Adrenal gland (tissue), 12 donors: Measurements from ENCODE around the gene PDLIM4. TPM values are rescaled to one million over a fixed set of nuclear protein-coding genes. Genes with fewer than 3 reads are reported as not detected.

Experiments
- DNase-seq, 7 donors: peaks; one replicate each; pipeline ENCODE4 v3.0.0-alpha.2; 2019 to 2020
- H3K27ac ChIP-seq, 5 donors: fragments of 200-600 bp; sonication (generic) in 4 of 5; 1 replicate in 3 of 5; 2 replicates in 2 of 5; pipeline versions ENCODE4 v1.5.1 to v1.8.0; 2016 to 2020; ENCODE audit warnings: mild to moderate bottlenecking in 1 of 5
- H3K27me3 ChIP-seq: fragments of 200-600 bp; 2 replicates; pipeline ENCODE4 v1.8.0; 2021
- H3K36me3 ChIP-seq, 2 donors: fragments of 200-600 bp; replicated peaks in 1 of 2; 1 replicate in 1 of 2; 2 replicates in 1 of 2; pipeline versions ENCODE4 v1.5.1 to v1.8.0; 2018 to 2022
- H3K4me1 ChIP-seq, 2 donors: fragments of 200-600 bp; replicated peaks in 1 of 2; 1 replicate in 1 of 2; 2 replicates in 1 of 2; pipeline versions ENCODE4 v1.5.1 to v1.8.0; 2018 to 2021
- H3K4me3 ChIP-seq, 4 donors: fragments of 200-600 bp; sonication (generic) in 3 of 4; one replicate each; pipeline ENCODE4 v1.5.1; 2016 to 2018
- H3K9me3 ChIP-seq, 3 donors: fragments of 200-600 bp; sonication (generic) in 1 of 3; replicated peaks in 1 of 3; 1 replicate in 2 of 3; 2 replicates in 1 of 3; pipeline versions ENCODE4 v1.5.1 to v1.8.0; 2016 to 2021
- POLR2A ChIP-seq, 2 donors: fragments of 450-650 bp; IDR thresholded peaks; one replicate each; pipeline ENCODE4 v1.6.1; 2017; ENCODE audit warnings: antibody characterized with exemption in 2 of 2, mild to moderate bottlenecking in 2 of 2, moderate library complexity in 1 of 2
- WGBS, 4 donors: extraction: QIAGEN DNeasy Blood & Tissue Kit in 2 of 4; methylation state at CpG; one replicate each; pipeline versions ENCODE4 v1.1.5 to v1.1.7; 2013 to 2017; 5-methylcytosine and 5-hydroxymethylcytosine counted together
- intact Hi-C, 2 donors: fragments of 100-400 bp; cut with DNase I; formaldehyde crosslinking; loops; one replicate each; pipeline versions ENCODE4 v1.14.1 to v1.15.0; 2022 to 2023
- polyA plus RNA-seq, 3 donors: library from polyadenylated mRNA; stranded (reverse); fragments of 200-250 nt in 2 of 3; fragments of 350-450 nt in 1 of 3; fragmentation: Illumina TruSeq in 1 of 3; extraction: RNeasy Lipid Tissue Mini Kit (QIAGEN cat#74804) in 1 of 3; gene quantifications; one replicate each; pipeline ENCODE4 v1.2.3, GENCODE V29; 2013 to 2014
- total RNA-seq, 9 donors: library from RNA; depleted of rRNA in 4 of 9; stranded (reverse); fragments of >200 nt in 4 of 9; fragments of 120-200 nt in 1 of 9; fragmentation: NEBNext Ultra II Directional in 1 of 9; extraction: Animal tissue kit (Norgen Biotek cat#: 25700) in 1 of 9; gene quantifications; one replicate each; pipeline versions ENCODE4 v1.1.0 to v1.2.4, GENCODE V29; 2013 to 2023
- TF ChIP-seq, protein P1 (sequence below), 6 experiments: fragments of 450-650 bp in 4 of 6; fragments of 200-600 bp in 2 of 6; sonication (generic) in 1 of 6; IDR thresholded peaks; 1 replicate in 5 of 6; 2 replicates in 1 of 6; pipeline versions ENCODE4 v1.5.1 to v1.8.0; 2016 to 2021; ENCODE audit warnings: antibody characterized with exemption in 6 of 6, mild to moderate bottlenecking in 2 of 6, moderate library complexity in 1 of 6
- donor health status: healthy with polysubstance abuse.
- donor health status: Bipolar disorder and iron deficiency.
- donor health status: DM: yes; HTN: yes; CAD: no.
- donor health status: DM: no; HTN: no; CAD: no.
- donor health status: DM: no; HTN: no; CAD: no.
- donor health status: DM: yes; HTN: yes; CAD: no.

The PDLIM4 gene
- total and polyA plus RNA-seq, 12 donors = 0.87 to 20.2 (median 4.3) TPM

DNA sequence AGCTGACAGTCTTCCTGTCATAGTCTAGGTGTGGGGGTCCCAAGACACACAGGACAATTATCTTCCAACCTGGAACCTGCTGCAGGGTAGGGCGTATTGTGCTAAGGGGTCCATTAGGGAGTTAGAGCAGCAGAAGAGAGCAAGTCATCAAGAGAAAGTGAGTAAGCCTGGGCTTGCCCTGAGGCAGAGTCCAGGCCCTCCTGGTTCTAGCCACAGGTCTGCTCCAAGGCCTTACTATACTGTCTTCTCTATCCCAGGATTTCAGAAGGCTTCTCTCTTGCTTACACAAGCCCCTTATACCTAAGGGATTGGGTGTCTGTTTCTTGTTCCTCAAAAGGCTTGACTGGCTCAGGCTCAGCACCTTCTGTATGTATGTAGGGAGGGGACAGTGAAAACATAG, 37.5 kb upstream of the PDLIM4 start:
- H3K4me1 ChIP-seq = peaks cover 0 to 23% of the 10 kb centered on the region in 2 donors
- no peak overlapping the region for H3K4me3 ChIP-seq
- TF ChIP-seq, protein P1, sequence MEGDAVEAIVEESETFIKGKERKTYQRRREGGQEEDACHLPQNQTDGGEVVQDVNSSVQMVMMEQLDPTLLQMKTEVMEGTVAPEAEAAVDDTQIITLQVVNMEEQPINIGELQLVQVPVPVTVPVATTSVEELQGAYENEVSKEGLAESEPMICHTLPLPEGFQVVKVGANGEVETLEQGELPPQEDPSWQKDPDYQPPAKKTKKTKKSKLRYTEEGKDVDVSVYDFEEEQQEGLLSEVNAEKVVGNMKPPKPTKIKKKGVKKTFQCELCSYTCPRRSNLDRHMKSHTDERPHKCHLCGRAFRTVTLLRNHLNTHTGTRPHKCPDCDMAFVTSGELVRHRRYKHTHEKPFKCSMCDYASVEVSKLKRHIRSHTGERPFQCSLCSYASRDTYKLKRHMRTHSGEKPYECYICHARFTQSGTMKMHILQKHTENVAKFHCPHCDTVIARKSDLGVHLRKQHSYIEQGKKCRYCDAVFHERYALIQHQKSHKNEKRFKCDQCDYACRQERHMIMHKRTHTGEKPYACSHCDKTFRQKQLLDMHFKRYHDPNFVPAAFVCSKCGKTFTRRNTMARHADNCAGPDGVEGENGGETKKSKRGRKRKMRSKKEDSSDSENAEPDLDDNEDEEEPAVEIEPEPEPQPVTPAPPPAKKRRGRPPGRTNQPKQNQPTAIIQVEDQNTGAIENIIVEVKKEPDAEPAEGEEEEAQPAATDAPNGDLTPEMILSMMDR (IDR thresholded peaks at IDR 0.05) = no peak
- TF ChIP-seq POLR2A (IDR thresholded peaks at IDR 0.05) = no peak
- WGBS, 4 donors = 90 to 96% (median 91%) methylated on average over 1 of the region's 1 CpG; no CpG with 5 or more reads in 1 of the 4 donors
- H3K27ac ChIP-seq = no peak overlapping the region
- no peaks in the 10 kb centered on the region for H3K9me3 ChIP-seq
- no peaks in the 10 kb centered on the region for H3K27me3 ChIP-seq
- intact Hi-C loops = no loop called here
- H3K36me3 ChIP-seq = peaks cover 0 to 7% of the 10 kb centered on the region in 2 donors
- DNase-seq = peak in 1 of 7 donors; percentile 0

DNA sequence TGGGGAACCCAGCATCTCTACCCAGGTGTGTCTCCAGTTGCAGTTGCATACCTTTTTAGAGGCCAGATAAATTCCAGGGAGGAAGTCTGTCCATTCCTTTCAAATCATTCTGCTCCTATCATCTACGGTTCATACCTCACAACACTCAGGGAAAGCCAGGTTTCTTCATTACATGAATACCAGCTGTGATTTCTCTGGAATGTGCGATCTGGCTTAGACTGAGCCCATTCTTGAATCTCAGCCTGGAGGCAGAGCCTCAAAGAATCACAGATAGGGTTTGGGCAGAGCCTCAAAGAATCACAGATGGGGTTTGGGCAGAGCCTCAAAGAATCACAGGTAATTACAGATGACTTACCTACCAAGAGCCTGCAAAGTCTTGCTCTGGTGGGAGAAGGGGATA, 37.0 kb upstream of the PDLIM4 start:
- no peaks in the 10 kb centered on the region for H3K27me3 ChIP-seq
- peaks cover 0 to 18% of the 10 kb centered on the region in 2 donors for H3K4me1 ChIP-seq
- TF ChIP-seq, protein P1 (IDR thresholded peaks at IDR 0.05) = no peak
- TF ChIP-seq POLR2A (IDR thresholded peaks at IDR 0.05) = no peak
- 88 to 100% (median 95%) methylated on average over 2 of the region's 2 CpGs for WGBS, 4 donors
- H3K36me3 ChIP-seq = peaks cover 0 to 7% of the 10 kb centered on the region in 2 donors
- H3K9me3 ChIP-seq = no peaks in the 10 kb centered on the region
- intact Hi-C loops = no loop called here
- no peak overlapping the region for H3K4me3 ChIP-seq
- H3K27ac ChIP-seq = no peak overlapping the region
- DNase-seq = no peak

DNA sequence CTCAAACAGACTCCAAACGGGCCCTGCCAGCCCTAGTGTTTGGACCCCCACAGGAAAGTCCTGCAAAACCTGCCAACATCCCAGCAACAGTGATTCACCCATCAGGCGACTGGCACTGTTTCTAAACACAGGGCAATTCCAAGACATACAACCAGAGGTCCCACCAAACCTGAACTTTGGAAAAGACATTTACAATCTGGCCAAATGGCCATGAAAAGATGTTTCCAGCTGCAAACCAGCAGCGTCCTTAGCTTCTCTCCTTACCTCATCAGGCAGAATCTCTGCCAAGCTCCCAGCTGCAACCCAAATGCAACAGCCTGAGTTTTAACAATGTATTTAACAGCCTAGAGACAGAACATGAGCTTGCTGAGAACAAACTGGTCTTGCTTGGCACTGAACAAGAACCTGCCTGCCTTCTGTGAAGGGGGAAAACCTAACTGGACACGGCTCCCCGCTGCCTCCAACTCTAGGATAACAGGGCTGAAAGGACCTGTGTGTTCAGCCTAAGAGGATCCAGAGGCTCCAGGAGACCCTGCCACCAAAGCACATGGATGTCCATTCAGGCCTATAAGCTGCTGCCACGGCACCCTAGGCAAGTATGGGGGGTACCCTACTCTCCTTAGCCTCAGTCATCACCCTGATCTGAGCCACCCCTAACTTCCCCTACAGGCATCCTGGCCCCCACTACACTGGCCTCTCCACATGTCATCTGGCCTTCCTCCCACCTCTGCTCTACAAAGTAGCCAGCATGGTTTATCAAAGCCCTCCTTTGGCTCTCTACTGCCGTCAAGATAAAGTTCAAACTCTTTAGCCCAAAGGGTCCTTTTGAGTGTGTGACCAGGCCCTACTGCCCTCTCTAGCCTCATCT, 35.5 kb upstream of the PDLIM4 start:
- peak in 3 of 7 donors; percentile 19 to 27 (median 25) for DNase-seq
- H3K4me1 ChIP-seq = peaks cover 0 to 26% of the 10 kb centered on the region in 2 donors
- no peaks in the 10 kb centered on the region for H3K9me3 ChIP-seq
- WGBS, 4 donors = 75 to 85% (median 79%) methylated on average over 6 to 7 of the region's 7 CpGs
- H3K36me3 ChIP-seq = peaks cover 0 to 7% of the 10 kb centered on the region in 2 donors
- intact Hi-C loops = no loop called here
- TF ChIP-seq, protein P1 (IDR thresholded peaks at IDR 0.05) = no peak
- H3K27me3 ChIP-seq = no peaks in the 10 kb centered on the region
- no peak overlapping the region for H3K4me3 ChIP-seq
- H3K27ac ChIP-seq = peak overlapping the region in 2 of 5 donors; percentile 3 to 34

DNA sequence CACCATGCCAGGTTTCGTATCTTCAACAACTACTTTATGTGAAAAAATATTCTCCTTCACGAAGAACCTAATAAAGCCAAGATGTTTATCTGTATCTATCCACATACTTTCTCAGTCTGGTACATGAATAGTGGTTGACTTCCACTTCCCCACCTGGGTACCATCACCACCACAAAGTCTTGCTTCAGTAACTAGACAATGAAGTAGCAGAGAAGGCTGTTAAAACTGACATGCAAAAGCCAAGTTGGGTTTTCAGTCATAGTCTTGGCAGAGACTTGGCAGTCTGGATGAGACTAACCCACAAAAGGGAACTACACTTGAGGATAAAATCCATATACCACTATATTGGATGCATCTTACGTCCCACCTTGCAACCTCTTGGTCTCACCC, 34.9 kb upstream of the PDLIM4 start:
- intact Hi-C loops = no loop called here
- no peaks in the 10 kb centered on the region for H3K9me3 ChIP-seq
- H3K4me3 ChIP-seq = no peak overlapping the region
- no peaks in the 10 kb centered on the region for H3K27me3 ChIP-seq
- no peak overlapping the region for H3K27ac ChIP-seq
- TF ChIP-seq, protein P1 (IDR thresholded peaks at IDR 0.05) = no peak
- no peak for TF ChIP-seq POLR2A (IDR thresholded peaks at IDR 0.05)
- peaks cover 0 to 27% of the 10 kb centered on the region in 2 donors for H3K4me1 ChIP-seq
- 89 to 99% (median 95%) methylated on average over 3 of the region's 3 CpGs for WGBS, 4 donors
- peaks cover 0 to under 1% of the 10 kb centered on the region in 2 donors for H3K36me3 ChIP-seq
- no peak for DNase-seq
